Femur (tissue), 1 donor: ENCODE results near the gene RFNG.

Source experiments
- DNase-seq: peaks from one replicate; pipeline ENCODE4 v3.0.0-alpha.2; 2017

RFNG gene

DNA sequence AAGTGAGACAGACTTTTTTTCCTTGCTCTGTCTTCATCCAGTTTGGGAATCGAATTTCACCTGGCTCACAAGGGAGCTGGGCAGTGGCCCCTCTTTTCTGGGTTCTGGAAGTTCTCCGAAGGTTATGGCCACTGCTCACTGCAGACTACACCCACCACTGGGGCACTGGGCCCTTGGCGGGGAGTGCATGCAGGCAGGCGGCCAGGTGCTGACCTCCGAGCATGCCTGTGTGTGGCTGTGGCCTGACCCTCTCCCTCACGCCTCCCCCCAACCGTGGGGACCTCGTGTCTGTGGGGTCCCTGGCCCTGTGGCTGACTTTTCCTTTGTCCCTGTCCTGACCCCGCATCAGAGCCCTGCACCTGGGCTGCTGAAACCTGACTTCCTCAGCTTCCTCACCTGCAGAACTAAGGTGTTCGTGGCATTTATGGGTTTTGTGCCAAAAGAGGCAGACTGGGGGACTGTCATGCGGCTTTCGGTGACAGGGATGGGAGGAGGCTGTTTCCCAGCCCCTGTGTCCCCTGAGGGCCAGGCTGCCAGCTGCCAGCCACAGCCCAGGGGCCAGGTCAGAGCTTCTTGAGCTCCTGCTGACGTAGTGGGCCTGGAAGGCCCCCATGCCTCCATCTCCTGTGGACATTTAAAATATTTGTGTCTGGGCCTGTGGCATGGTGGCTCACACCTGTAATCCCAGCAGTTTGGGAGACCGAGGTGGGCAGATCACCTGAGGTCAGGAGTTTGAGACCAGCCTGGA, 52.7 kb downstream of the RFNG start:
- DNase-seq = peak; percentile 47

DNA sequence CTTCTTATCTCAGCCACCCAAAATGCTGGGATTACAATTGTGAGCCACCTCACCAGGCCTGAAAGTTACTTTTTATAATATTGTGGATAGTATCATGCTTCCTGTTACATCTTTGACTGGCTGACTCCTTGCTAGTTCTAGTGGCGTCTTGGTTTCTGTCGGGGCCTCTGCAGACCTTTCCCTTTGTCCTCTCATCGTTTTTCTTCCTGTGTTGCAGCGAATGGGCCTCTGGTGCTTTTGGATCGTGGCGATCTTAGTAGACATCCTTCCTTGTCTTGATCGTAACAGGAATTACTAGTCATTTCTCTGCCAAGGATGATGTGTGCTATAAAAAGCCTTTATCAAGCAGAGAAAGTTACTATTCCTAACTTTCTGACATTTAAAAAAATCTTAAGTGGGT, 53.4 kb downstream of the RFNG start:
- DNase-seq = no peak
